HL-60 (cell line): ENCODE results near the gene CERKL.

Experiments
- DNase-seq, 2 experiments: peaks; one replicate each; pipeline ENCODE4 v3.0.0-alpha.2; 2010 to 2020; ENCODE audit warnings: low read depth in 1 of 2, low spot score in 1 of 2
- H3K27ac ChIP-seq: fragments of 250-450 bp; sonication (Bioruptor Pico); replicated peaks from 2 replicates; pipeline ENCODE4 v1.5.1; 2020; ENCODE audit warnings: mild to moderate bottlenecking, moderate library complexity
- H3K27me3 ChIP-seq: fragments of 250-450 bp; sonication (Bioruptor Pico); 2 replicates; pipeline ENCODE4 v1.5.1; 2021; ENCODE audit warnings: mild to moderate bottlenecking, moderate library complexity; ENCODE audit not compliant: insufficient read depth, poor library complexity, severe bottlenecking
- H3K4me3 ChIP-seq: replicated peaks from 2 replicates; pipeline ENCODE4 v1.5.1; 2011; ENCODE audit warnings: mild to moderate bottlenecking, control low read depth, low read length; ENCODE audit not compliant: insufficient read depth
- CTCF ChIP-seq: IDR thresholded peaks from one replicate; pipeline ENCODE4 v1.5.1; 2011; ENCODE audit warnings: low read length, control low read depth, inconsistent platforms; ENCODE audit not compliant: insufficient read depth
- GABPA ChIP-seq: IDR thresholded peaks from 2 replicates; pipeline ENCODE4 v1.6.1; 2012; ENCODE audit warnings: low read depth
- POLR2AphosphoS5 ChIP-seq: IDR thresholded peaks from 2 replicates; pipeline ENCODE4 v1.6.1; 2012; ENCODE audit warnings: low read depth
- SPI1 ChIP-seq: IDR thresholded peaks from 2 replicates; pipeline ENCODE4 v1.6.1; 2012; ENCODE audit warnings: low read depth, mild to moderate bottlenecking, borderline replicate concordance
- TF ChIP-seq, protein P1 (sequence below): IDR thresholded peaks from 2 replicates; pipeline ENCODE4 v1.6.1; 2012; ENCODE audit warnings: low read depth; ENCODE audit not compliant: insufficient replicate concordance

Gene CERKL

GRCh38 chr2:181675254-181675653 lies 18.3 kb upstream of the CERKL start:
- TF ChIP-seq SPI1 (no peak), CTCF (no peak), GABPA (no peak), POLR2AphosphoS5 (no peak)
- TF ChIP-seq, protein P1, sequence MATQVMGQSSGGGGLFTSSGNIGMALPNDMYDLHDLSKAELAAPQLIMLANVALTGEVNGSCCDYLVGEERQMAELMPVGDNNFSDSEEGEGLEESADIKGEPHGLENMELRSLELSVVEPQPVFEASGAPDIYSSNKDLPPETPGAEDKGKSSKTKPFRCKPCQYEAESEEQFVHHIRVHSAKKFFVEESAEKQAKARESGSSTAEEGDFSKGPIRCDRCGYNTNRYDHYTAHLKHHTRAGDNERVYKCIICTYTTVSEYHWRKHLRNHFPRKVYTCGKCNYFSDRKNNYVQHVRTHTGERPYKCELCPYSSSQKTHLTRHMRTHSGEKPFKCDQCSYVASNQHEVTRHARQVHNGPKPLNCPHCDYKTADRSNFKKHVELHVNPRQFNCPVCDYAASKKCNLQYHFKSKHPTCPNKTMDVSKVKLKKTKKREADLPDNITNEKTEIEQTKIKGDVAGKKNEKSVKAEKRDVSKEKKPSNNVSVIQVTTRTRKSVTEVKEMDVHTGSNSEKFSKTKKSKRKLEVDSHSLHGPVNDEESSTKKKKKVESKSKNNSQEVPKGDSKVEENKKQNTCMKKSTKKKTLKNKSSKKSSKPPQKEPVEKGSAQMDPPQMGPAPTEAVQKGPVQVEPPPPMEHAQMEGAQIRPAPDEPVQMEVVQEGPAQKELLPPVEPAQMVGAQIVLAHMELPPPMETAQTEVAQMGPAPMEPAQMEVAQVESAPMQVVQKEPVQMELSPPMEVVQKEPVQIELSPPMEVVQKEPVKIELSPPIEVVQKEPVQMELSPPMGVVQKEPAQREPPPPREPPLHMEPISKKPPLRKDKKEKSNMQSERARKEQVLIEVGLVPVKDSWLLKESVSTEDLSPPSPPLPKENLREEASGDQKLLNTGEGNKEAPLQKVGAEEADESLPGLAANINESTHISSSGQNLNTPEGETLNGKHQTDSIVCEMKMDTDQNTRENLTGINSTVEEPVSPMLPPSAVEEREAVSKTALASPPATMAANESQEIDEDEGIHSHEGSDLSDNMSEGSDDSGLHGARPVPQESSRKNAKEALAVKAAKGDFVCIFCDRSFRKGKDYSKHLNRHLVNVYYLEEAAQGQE, result no peak
- Histone ChIP-seq H3K27me3 (peaks cover 26% of the 10 kb centered on the region), H3K27ac (no peak overlapping the region), H3K4me3 (no peak overlapping the region)
- no peak for DNase-seq

DNA sequence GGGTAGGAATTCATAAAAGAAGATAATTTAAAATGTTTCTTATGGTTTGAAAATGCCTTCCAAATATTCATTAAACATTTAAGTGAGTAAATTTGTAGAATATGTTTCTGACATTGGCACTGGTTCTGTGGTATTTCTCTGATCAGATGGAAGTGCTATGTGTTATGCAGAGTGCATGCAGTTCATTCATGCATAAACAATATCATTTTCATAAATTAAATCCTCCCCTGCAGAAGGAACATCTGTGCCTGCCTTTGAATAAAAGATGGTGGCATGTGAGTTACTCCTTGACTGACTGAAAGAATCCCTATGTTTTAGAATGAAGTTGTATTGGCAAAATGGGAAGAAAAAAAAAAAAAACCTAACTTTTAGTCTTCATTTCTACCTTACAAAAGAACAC lies 17.6 kb upstream of the CERKL start:
- H3K27ac ChIP-seq, result no peak overlapping the region
- no peak for DNase-seq
- H3K4me3 ChIP-seq, result no peak overlapping the region
- peaks cover 18% of the 10 kb centered on the region for H3K27me3 ChIP-seq
- no peak for TF ChIP-seq SPI1
- TF ChIP-seq POLR2AphosphoS5, result no peak
- TF ChIP-seq, protein P1, result no peak

- Histone ChIP-seq H3K27ac (no peak overlapping the region), H3K27me3 (peaks cover 11% of the 10 kb centered on the region), H3K4me3 (no peak overlapping the region)
- TF ChIP-seq GABPA, result no peak
- no peak for DNase-seq
Observed at GRCh38 chr2:181673173-181673572, 16.3 kb upstream of the CERKL start.

DNA sequence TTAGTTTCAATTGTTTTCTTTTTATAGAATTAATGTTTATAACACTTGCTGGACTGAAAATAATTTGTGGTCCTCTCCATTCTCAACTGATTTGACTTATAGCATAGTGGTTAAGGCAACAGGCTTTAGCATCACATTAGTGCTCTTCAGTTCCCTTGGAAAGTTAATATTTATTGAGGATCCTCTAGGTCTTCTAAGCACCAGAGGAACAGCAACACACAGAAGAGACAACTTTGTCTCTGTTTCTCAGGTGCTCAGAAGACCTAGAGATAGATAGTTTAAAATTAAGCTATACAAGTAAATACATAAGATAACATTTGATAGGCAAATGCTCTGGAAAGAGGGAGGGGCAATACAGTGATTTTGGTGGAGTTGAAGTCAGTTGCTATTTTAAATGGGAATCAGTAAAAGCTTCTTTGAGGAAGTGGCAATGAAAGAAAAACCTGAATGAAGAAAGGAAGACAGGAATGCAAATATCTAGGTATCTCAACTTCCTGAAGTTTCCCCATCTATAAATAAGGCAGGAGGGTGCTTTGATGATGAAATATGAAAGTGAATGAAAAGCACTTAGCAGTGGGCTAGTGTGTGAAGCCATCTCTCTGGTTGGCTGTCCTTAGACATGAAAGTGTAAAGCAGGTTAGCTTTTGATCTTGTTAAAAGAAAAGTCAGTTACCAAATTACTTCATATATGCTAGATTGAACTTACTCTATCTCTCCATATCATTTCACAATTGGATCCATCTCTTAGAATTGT lies 15.5 kb upstream of the CERKL start:
- Histone ChIP-seq H3K27me3 (peaks cover 9% of the 10 kb centered on the region), H3K4me3 (no peak overlapping the region), H3K27ac (no peak overlapping the region)
- no peak for TF ChIP-seq POLR2AphosphoS5
- TF ChIP-seq SPI1, result no peak
- no peak for TF ChIP-seq GABPA
- DNase-seq, result no peak

DNA sequence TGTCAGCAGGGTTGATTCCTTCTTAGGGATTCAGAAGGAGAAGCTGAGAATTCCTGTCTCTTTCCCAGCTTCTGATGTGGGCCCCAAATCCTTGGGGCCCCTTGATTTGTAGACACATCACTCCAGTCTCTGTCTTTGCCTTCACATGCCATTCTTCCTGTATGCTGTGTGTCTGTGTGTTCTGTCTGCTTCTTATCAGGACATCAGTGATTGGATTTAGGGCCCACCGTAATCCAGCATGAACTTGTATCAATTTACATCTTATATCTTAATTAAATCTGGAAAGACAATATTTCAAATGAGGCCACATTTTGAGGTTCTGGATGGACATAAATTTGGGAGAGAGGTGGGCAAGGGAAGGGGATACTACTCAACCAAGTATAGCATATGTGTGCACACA lies 13.7 kb upstream of the CERKL start:
- Histone ChIP-seq H3K4me3 (no peak overlapping the region), H3K27ac (no peak overlapping the region), H3K27me3 (peaks cover 12% of the 10 kb centered on the region)
- DNase-seq, result no peak
- TF ChIP-seq SPI1 (no peak), POLR2AphosphoS5 (no peak), CTCF (no peak), GABPA (no peak)
- TF ChIP-seq, protein P1, result no peak
